ENCODE data around the gene B4GALNT4.
"Not testable (repeated sequence)": the region's sequence is repeated elsewhere in the genome, so short reads cannot be mapped to it uniquely, and the experiment has no call there.

The B4GALNT4 gene

GRCh38 chr11:355581-356458 lies 13.5 kb upstream of the B4GALNT4 start:
- DNase-seq: peak; percentile 82
- in situ Hi-C loops (cut with MboI; ENCODE audit: low pct_unique_long_range_greater_than_20kb, low sequenced_read_pairs): no loop called here

DNA sequence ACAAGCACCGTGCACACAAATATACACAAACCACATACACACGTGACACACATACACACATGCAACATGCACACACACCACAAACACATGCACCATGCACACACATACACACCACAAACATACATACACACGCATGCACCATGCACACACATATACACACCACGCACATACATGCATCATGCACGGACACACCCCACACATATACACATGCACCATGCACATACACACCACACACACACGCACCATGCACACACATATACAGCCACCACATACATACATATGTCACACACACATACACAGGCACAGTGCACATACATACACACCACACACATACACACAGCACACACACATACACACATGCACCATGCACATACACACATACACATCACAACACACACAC lies 12.7 kb upstream of the B4GALNT4 start:
- in situ Hi-C loops (cut with MboI; ENCODE audit: low pct_unique_long_range_greater_than_20kb, low sequenced_read_pairs): no loop called here
- DNase-seq: no peak

GRCh38 chr11:357582-357981 lies 11.7 kb upstream of the B4GALNT4 start:
- DNase-seq: no peak
- in situ Hi-C loops (cut with MboI; ENCODE audit: low pct_unique_long_range_greater_than_20kb, low sequenced_read_pairs): no loop called here

- no peak for DNase-seq
- in situ Hi-C loops (cut with MboI; ENCODE audit: low pct_unique_long_range_greater_than_20kb, low sequenced_read_pairs): no loop called here
Measured at GRCh38 chr11:358129-358800, 11.0 kb upstream of the B4GALNT4 start.

GRCh38 chr11:359181-359714 lies 10.1 kb upstream of the B4GALNT4 start:
- no peak for DNase-seq
- in situ Hi-C loops (cut with MboI; ENCODE audit: low pct_unique_long_range_greater_than_20kb, low sequenced_read_pairs): no loop called here

- in situ Hi-C loops (cut with MboI; ENCODE audit: low pct_unique_long_range_greater_than_20kb, low sequenced_read_pairs): no loop called here
- no peak for DNase-seq
Measured at GRCh38 chr11:360326-361280, 8.7 kb upstream of the B4GALNT4 start.

- in situ Hi-C loops (cut with MboI; ENCODE audit: low pct_unique_long_range_greater_than_20kb, low sequenced_read_pairs): no loop called here
Measured at GRCh38 chr11:362642-363442, 6.5 kb upstream of the B4GALNT4 start.

GRCh38 chr11:363443-363805 lies 5.9 kb upstream of the B4GALNT4 start:
- DNase-seq; in situ Hi-C loops (cut with MboI; ENCODE audit: low pct_unique_long_range_greater_than_20kb, low sequenced_read_pairs): not testable (repeated sequence)

More at GRCh38 chr11:362642-363442, 6.5 kb upstream of the B4GALNT4 start:
- no peak for DNase-seq

DNA sequence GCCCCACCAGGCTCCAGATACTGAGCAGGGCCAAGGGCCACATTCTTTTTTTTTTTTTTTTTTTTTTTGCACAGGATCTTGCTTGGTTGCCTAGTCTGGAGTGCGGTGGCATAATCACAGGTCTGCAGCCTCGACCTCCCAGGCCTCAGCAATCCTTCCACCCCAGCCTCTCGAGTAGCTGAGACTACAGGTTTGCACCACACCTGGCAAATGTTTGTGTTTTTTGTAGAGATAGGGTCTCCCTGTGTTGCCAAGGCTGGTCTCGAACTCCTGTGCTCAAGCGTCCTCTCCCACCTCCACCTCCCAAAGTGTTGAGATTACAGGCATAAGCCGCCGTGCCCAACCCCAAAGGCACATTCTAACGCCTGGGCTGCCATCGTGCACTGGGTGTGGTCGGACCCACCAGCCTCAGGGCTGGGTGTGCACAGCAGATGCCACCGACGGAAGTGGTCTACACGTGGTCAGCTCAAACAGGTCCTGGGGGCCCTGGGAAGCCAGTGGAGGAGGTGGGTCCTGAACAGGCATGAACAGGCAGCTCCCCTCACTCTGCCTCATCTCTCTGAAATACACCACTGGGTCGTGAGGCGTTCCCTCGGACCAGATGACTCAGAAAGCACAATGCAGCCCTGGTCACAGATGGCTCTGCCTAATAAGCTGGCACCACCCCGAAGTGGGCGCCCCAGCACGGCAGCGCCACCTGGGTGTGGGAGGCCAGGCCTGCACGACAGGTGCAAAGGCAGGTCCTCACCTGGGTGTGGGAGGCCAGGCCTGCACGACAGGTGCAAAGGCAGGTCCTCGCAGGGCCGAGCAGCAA lies 5.1 kb upstream of the B4GALNT4 start:
- in situ Hi-C loops (cut with MboI; ENCODE audit: low pct_unique_long_range_greater_than_20kb, low sequenced_read_pairs): no loop called here
- no peak for DNase-seq

GRCh38 chr11:364991-365725 lies 4.1 kb upstream of the B4GALNT4 start:
- no peak for DNase-seq
- in situ Hi-C loops (cut with MboI; ENCODE audit: low pct_unique_long_range_greater_than_20kb, low sequenced_read_pairs): no loop called here

DNA sequence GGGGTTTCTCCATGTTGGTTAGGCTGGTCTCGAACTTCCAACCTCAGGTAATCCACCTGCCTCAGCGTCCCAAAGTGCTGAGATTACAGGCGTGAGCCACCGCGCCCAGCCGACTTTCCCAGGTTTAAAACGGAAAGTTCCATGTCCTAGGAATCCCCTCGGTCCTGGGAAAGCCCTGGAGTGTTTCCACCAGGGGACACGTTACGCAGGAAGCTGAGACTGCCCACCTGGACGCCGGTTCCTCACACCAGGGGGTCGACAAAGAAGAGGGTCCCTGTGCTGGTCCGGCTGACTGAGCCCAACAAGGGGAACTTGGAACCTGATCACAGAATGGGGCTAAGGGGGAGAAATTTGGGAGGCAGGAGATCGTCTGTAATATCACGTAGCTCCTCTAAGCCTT lies 3.5 kb upstream of the B4GALNT4 start:
- no peak for DNase-seq
- in situ Hi-C loops (cut with MboI; ENCODE audit: low pct_unique_long_range_greater_than_20kb, low sequenced_read_pairs): no loop called here

DNA sequence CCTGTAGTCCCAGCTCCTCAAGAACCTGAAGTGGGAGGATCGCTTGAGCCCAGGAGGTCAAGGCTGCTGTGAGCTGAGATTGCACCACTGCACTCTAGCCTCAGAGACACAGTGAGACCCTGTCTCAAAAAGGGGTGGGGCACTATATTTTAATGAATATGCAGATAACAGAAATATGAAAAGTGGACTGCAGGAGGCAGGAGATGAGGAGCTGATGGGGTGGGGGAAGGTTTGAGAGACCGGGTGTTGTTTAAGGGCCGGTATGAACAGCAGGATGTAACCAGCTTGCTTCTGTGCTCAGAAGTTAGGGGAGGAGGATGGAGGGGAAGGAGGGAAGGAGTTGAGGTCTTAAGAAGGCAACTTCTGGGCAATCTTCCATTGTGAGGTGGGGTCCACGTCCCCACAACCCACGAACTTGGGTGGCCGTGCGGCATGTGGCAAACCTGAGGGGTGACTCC lies 1.3 kb upstream of the B4GALNT4 start:
- DNase-seq: no peak
- in situ Hi-C loops (cut with MboI; ENCODE audit: low pct_unique_long_range_greater_than_20kb, low sequenced_read_pairs): no loop called here

DNA sequence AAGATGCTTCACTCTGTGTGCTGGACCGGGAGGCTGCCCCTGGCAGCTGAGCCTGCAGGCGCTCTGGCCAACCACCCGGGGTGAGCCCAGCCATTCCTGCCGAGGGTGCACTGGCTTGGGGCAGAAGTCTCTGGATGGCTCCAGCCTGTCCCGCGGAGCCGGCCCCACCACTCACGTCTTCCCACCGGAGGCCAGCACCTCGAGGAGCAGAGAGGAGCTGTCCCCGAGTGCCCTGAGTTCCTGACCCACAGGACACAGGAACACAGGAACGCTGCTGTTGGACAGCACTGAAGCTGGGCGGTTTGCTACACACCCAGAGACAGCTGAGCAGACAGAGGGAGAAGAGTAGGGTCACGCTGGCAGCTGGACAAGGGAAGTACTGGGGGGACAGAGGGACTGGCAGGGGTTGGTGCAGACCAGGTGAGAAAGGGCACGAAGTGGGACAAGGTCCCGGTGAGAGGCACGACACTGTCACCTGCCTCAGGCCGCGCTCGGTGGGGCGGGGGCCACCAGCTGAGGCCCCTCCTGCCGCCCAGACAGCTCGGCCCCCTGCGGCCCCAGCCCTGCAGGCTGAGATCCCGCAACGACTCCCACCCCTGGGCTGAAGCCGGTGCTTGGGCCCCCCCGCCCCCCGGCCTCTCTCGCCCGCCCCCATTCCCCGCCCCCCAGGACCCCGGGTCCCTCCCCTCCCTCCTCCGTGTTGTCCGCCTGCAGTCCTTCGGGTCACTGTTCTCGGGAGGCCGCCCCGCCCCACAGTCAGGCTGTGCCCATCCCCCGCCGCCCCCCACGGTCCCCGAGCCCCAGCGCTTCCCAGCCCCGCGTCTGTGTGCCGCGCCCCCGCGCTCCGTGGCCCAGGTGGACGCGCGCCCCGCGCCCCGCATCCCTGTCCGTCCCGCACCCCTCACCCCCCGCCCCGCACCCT lies 624 bp upstream of the B4GALNT4 start:
- in situ Hi-C loops (cut with MboI; ENCODE audit: low pct_unique_long_range_greater_than_20kb, low sequenced_read_pairs): no loop called here

GRCh38 chr11:370070-370941 lies 1.0 kb downstream of the B4GALNT4 start:
- in situ Hi-C loops (cut with MboI; ENCODE audit: low pct_unique_long_range_greater_than_20kb, low sequenced_read_pairs): no loop called here
- no peak for DNase-seq

More for the DNA sequence above, 624 bp upstream of the B4GALNT4 start:
- no peak for DNase-seq

GRCh38 chr11:371051-371450 lies 1.8 kb downstream of the B4GALNT4 start:
- DNase-seq: no peak
- in situ Hi-C loops (cut with MboI; ENCODE audit: low pct_unique_long_range_greater_than_20kb, low sequenced_read_pairs): no loop called here

Data from KBM-7 (cell line).